ENCODE results near the gene SPAG16.

GRCh38 chr2:214361116-214361515 is 1076.9 kb downstream of the SPAG16 start:
- TF ChIP-seq CTCF (IDR thresholded peaks at IDR 0.05), result no peak
- TF ChIP-seq POLR2A (IDR thresholded peaks at IDR 0.05), result no peak

All from prostate gland (tissue), 2 donors.